Vagina (tissue), 2 donors: ENCODE results near the gene UNC50. TPM values are rescaled to one million over a fixed set of nuclear protein-coding genes. Genes with fewer than 3 reads are reported as not detected.

Experiments
- DNase-seq, 2 donors: peaks; one replicate each; pipeline ENCODE4 v3.0.0-alpha.2; 2017; ENCODE audit errors: extremely low spot score in 2 of 2
- H3K27ac ChIP-seq: fragments of 200-600 bp; sonication (generic); one replicate; pipeline ENCODE4 v1.5.1; 2019
- H3K27me3 ChIP-seq: fragments of 200-600 bp; sonication (generic); one replicate; pipeline ENCODE4 v1.5.1; 2019
- H3K36me3 ChIP-seq, 2 donors: fragments of 200-600 bp; sonication (generic); one replicate each; pipeline ENCODE4 v1.5.1; 2017 to 2019
- H3K4me1 ChIP-seq: fragments of 200-600 bp; sonication (generic); one replicate; pipeline ENCODE4 v1.5.1; 2019
- H3K4me3 ChIP-seq, 2 donors: fragments of 200-600 bp; sonication (generic); 1 replicate in 1 of 2; 2 replicates in 1 of 2; pipeline ENCODE4 v1.5.1; 2016 to 2019
- H3K9me3 ChIP-seq: fragments of 200-600 bp; sonication (generic); one replicate; pipeline ENCODE4 v1.5.1; 2019
- CTCF ChIP-seq, 3 experiments: fragments of 450-650 bp in 2 of 3; fragments of 200-600 bp in 1 of 3; sonication (generic) in 1 of 3; IDR thresholded peaks; one replicate each; pipeline ENCODE4 v1.5.1; 2017 to 2019; ENCODE audit warnings: antibody characterized with exemption in 3 of 3, mild to moderate bottlenecking in 2 of 3, moderate library complexity in 2 of 3
- POLR2A ChIP-seq, 2 donors: fragments of 450-650 bp; IDR thresholded peaks; one replicate each; pipeline ENCODE4 v1.6.1; 2017; ENCODE audit warnings: antibody characterized with exemption in 2 of 2, mild to moderate bottlenecking in 2 of 2, moderate library complexity in 2 of 2
- POLR2AphosphoS5 ChIP-seq, 2 donors: sonication (generic); formaldehyde crosslinking; IDR thresholded peaks; one replicate each; pipeline ENCODE4 v1.9.0; 2017; ENCODE audit warnings: antibody characterized with exemption in 2 of 2, mild to moderate bottlenecking in 2 of 2, low read depth in 1 of 2; ENCODE audit not compliant: insufficient read depth in 1 of 2
- intact Hi-C: fragments of 100-400 bp; cut with DNase I; formaldehyde crosslinking; loops from one replicate; pipeline ENCODE4 v1.15.1; 2023
- total RNA-seq: library from RNA; depleted of rRNA; stranded (reverse); fragments of >200 nt; gene quantifications from one replicate; pipeline ENCODE4 v1.2.3, GENCODE V29; 2016

UNC50 gene
- total RNA-seq, 1 donor from 2014 or later = 25.8 TPM

- intact Hi-C loops = loop anchor here (5.0 kb wide), 1 partner anchor 190 kb away; no protein-coding TSS in a partner anchor
- DNase-seq = no peak
- H3K4me3 ChIP-seq = no peak overlapping the region
- H3K9me3 ChIP-seq = no peaks in the 10 kb centered on the region
- no peaks in the 10 kb centered on the region for H3K4me1 ChIP-seq
- no peaks in the 10 kb centered on the region for H3K36me3 ChIP-seq
- no peaks in the 10 kb centered on the region for H3K27me3 ChIP-seq
- H3K27ac ChIP-seq = no peak overlapping the region
- TF ChIP-seq POLR2AphosphoS5 (IDR thresholded peaks at IDR 0.05; ENCODE audit: insufficient read depth in 1 of 2, low read depth in 1 of 2) (no peak), CTCF (IDR thresholded peaks at IDR 0.05) (no peak), POLR2A (IDR thresholded peaks at IDR 0.05) (no peak)
Measured at GRCh38 chr2:98647636-98648035, 39.2 kb downstream of the UNC50 start.

- Histone ChIP-seq H3K9me3 (no peaks in the 10 kb centered on the region), H3K27me3 (no peaks in the 10 kb centered on the region), H3K36me3 (no peaks in the 10 kb centered on the region), H3K27ac (no peak overlapping the region), H3K4me1 (no peaks in the 10 kb centered on the region), H3K4me3 (no peak overlapping the region)
- TF ChIP-seq CTCF (IDR thresholded peaks at IDR 0.05) = no peak
- TF ChIP-seq POLR2A (IDR thresholded peaks at IDR 0.05) = no peak
- no peak for TF ChIP-seq POLR2AphosphoS5 (IDR thresholded peaks at IDR 0.05; ENCODE audit: insufficient read depth in 1 of 2, low read depth in 1 of 2)
- DNase-seq = no peak
- intact Hi-C loops = loop anchor here (5.0 kb wide), 1 partner anchor 189 kb away; no protein-coding TSS in a partner anchor
Measured at GRCh38 chr2:98648451-98648850, 40.1 kb downstream of the UNC50 start.

- peak; percentile 87 to 94 (median 93) for TF ChIP-seq CTCF (IDR thresholded peaks at IDR 0.05)
- no peak for TF ChIP-seq POLR2A (IDR thresholded peaks at IDR 0.05)
- TF ChIP-seq POLR2AphosphoS5 (IDR thresholded peaks at IDR 0.05; ENCODE audit: insufficient read depth in 1 of 2, low read depth in 1 of 2) = peak in 1 of 2 donors; percentile 51
- intact Hi-C loops = loop anchor here (5.0 kb wide), 1 partner anchor 188 kb away; no protein-coding TSS in a partner anchor
- no peaks in the 10 kb centered on the region for H3K27me3 ChIP-seq
- H3K36me3 ChIP-seq = no peaks in the 10 kb centered on the region
- H3K9me3 ChIP-seq = no peaks in the 10 kb centered on the region
- H3K27ac ChIP-seq = no peak overlapping the region
- H3K4me1 ChIP-seq = no peaks in the 10 kb centered on the region
- no peak for DNase-seq
- H3K4me3 ChIP-seq = no peak overlapping the region
Measured at GRCh38 chr2:98649135-98649991, 41.0 kb downstream of the UNC50 start.

- TF ChIP-seq POLR2A (IDR thresholded peaks at IDR 0.05) (no peak), CTCF (IDR thresholded peaks at IDR 0.05) (no peak), POLR2AphosphoS5 (IDR thresholded peaks at IDR 0.05; ENCODE audit: insufficient read depth in 1 of 2, low read depth in 1 of 2) (no peak)
- Histone ChIP-seq H3K27ac (no peak overlapping the region), H3K4me1 (no peaks in the 10 kb centered on the region), H3K4me3 (no peak overlapping the region), H3K27me3 (no peaks in the 10 kb centered on the region), H3K36me3 (no peaks in the 10 kb centered on the region), H3K9me3 (no peaks in the 10 kb centered on the region)
- intact Hi-C loops = loop anchor here (5.0 kb wide), 1 partner anchor 187 kb away; no protein-coding TSS in a partner anchor
- no peak for DNase-seq
Measured at GRCh38 chr2:98649992-98650375, 41.6 kb downstream of the UNC50 start.

- Histone ChIP-seq H3K4me1 (no peaks in the 10 kb centered on the region), H3K27me3 (no peaks in the 10 kb centered on the region), H3K36me3 (no peaks in the 10 kb centered on the region), H3K27ac (no peak overlapping the region), H3K9me3 (no peaks in the 10 kb centered on the region), H3K4me3 (no peak overlapping the region)
- intact Hi-C loops = no loop called here
- DNase-seq = no peak
- TF ChIP-seq CTCF (IDR thresholded peaks at IDR 0.05) (no peak), POLR2A (IDR thresholded peaks at IDR 0.05) (no peak), POLR2AphosphoS5 (IDR thresholded peaks at IDR 0.05; ENCODE audit: insufficient read depth in 1 of 2, low read depth in 1 of 2) (no peak)
Measured at GRCh38 chr2:98650998-98651397, 42.6 kb downstream of the UNC50 start.
